Epithelial cell of esophagus (primary cell): ENCODE results near the gene MAP3K6.
A peak's percentile ranks its signal among the peaks of the same experiment; 100 is the strongest.

ENCODE experiments used
- DNase-seq: peaks from one replicate; pipeline ENCODE4 v3.0.0; 2010; ENCODE audit warnings: low read depth
- H3K4me3 ChIP-seq: 2 replicates; pipeline ENCODE4 v1.5.1; 2011; ENCODE audit warnings: mild to moderate bottlenecking, low read length, control low read depth
- CTCF ChIP-seq: IDR thresholded peaks from 2 replicates; pipeline ENCODE4 v1.5.1; 2011; ENCODE audit warnings: low read depth, mild to moderate bottlenecking, low read length, control low read depth, inconsistent platforms; ENCODE audit not compliant: insufficient read depth; ENCODE audit errors: missing control alignments

Gene MAP3K6

GRCh38 chr1:27332536-27333281 lies 34.1 kb downstream of the MAP3K6 start:
- TF ChIP-seq CTCF = peak; percentile 84

GRCh38 chr1:27331922-27332321 lies 34.8 kb downstream of the MAP3K6 start:
- no peak for TF ChIP-seq CTCF
- no peak overlapping the region for H3K4me3 ChIP-seq
- DNase-seq = no peak

More at GRCh38 chr1:27332536-27333281, 34.1 kb downstream of the MAP3K6 start:
- no peak overlapping the region for H3K4me3 ChIP-seq
- DNase-seq = peak; percentile 42

GRCh38 chr1:27331426-27331825 lies 35.3 kb downstream of the MAP3K6 start:
- TF ChIP-seq CTCF = no peak
- no peak for DNase-seq
- no peak overlapping the region for H3K4me3 ChIP-seq

- TF ChIP-seq CTCF = no peak
- H3K4me3 ChIP-seq = no peak overlapping the region
These were observed 36.0 kb downstream of the MAP3K6 start for GRCh38 chr1:27330786-27331185.

GRCh38 chr1:27327964-27328363 lies 38.8 kb downstream of the MAP3K6 start:
- no peak for DNase-seq
- no peak for TF ChIP-seq CTCF

More at GRCh38 chr1:27330786-27331185, 36.0 kb downstream of the MAP3K6 start:
- no peak for DNase-seq

GRCh38 chr1:27325286-27325685 lies 41.5 kb downstream of the MAP3K6 start:
- no peak overlapping the region for H3K4me3 ChIP-seq
- DNase-seq = no peak
- TF ChIP-seq CTCF = no peak

More at GRCh38 chr1:27327964-27328363, 38.8 kb downstream of the MAP3K6 start:
- H3K4me3 ChIP-seq = no peak overlapping the region
